VCaP (cell line): ENCODE results near the gene EN1.

Experiments
- H3K27ac ChIP-seq: fragments of 450-650 bp; 2 replicates; pipeline ENCODE4 v1.5.1; 2017
- CTCF ChIP-seq: fragments of 450-650 bp; conservative IDR thresholded peaks from 2 replicates; pipeline ENCODE4 v1.5.1; 2017; ENCODE audit warnings: mild to moderate bottlenecking, moderate library complexity

EN1 gene

GRCh38 chr2:118841450-118841827 is 6.0 kb downstream of the EN1 start:
- no peak for TF ChIP-seq CTCF
- no peak overlapping the region for H3K27ac ChIP-seq

- no peak for TF ChIP-seq CTCF
- no peak overlapping the region for H3K27ac ChIP-seq
Measured at GRCh38 chr2:118838741-118839455, 8.6 kb downstream of the EN1 start.

- no peak overlapping the region for H3K27ac ChIP-seq
- no peak for TF ChIP-seq CTCF
Measured at GRCh38 chr2:118837621-118838020, 9.8 kb downstream of the EN1 start.

GRCh38 chr2:118837067-118837466 is 10.4 kb downstream of the EN1 start:
- H3K27ac ChIP-seq: no peak overlapping the region
- TF ChIP-seq CTCF: no peak

- peak overlapping the region; percentile 67; the same call in 1 of the 2 replicates for H3K27ac ChIP-seq
- no peak for TF ChIP-seq CTCF
Measured at GRCh38 chr2:118836411-118836930, 11.0 kb downstream of the EN1 start.

- H3K27ac ChIP-seq: peak overlapping the region; percentile 67; the same call in 1 of the 2 replicates
- no peak for TF ChIP-seq CTCF
Measured at GRCh38 chr2:118835746-118836410, 11.6 kb downstream of the EN1 start.

- no peak for TF ChIP-seq CTCF
- peak overlapping the region; percentile 67; the same call in 1 of the 2 replicates for H3K27ac ChIP-seq
Measured at GRCh38 chr2:118834901-118835745, 12.3 kb downstream of the EN1 start.
